Astrocyte (in vitro differentiated cells and primary cell): ENCODE results near the gene UNC5B.

Source experiments
- CTCF ChIP-seq: IDR thresholded peaks from 2 replicates; pipeline ENCODE4 v1.5.1; 2011; ENCODE audit warnings: low read depth, mild to moderate bottlenecking, inconsistent platforms, low read length, moderate library complexity; ENCODE audit not compliant: insufficient read depth
- EZH2 ChIP-seq: IDR thresholded peaks from 2 replicates; pipeline ENCODE4 v1.6.1; 2012; ENCODE audit warnings: mild to moderate bottlenecking, low read length, inconsistent platforms; ENCODE audit not compliant: insufficient read depth

- TF ChIP-seq CTCF, result peak; percentile 46
- no peak for TF ChIP-seq EZH2
These were observed 106.9 kb downstream of the UNC5B start, which contains the start of gene SLC29A3 for GRCh38 chr10:71319042-71319799.
